CD4-positive, alpha-beta T cell treated with Interleukin-17A for 1 hour (primary cell): Measurements from ENCODE around the gene NAT10.
"Not testable (repeated sequence)": the region's sequence is repeated elsewhere in the genome, so short reads cannot be mapped to it uniquely, and the experiment has no call there.

Source experiments
- DNase-seq: peaks from one replicate; pipeline ENCODE4 v3.0.0-alpha.2; 2020

NAT10 gene

GRCh38 chr11:34105079-34105956 is at the start of gene NAT10:
Gene NAT10 (plus strand): TSS chr11:34105629. CDS start chr11:34108226, 2,597 bp downstream.
- peak; percentile 99 for DNase-seq

GRCh38 chr11:34056672-34057071 is 48.8 kb upstream of the NAT10 start:
- no peak for DNase-seq

GRCh38 chr11:34063061-34063795 is 42.2 kb upstream of the NAT10 start:
- DNase-seq = no peak

- no peak for DNase-seq
Observed at GRCh38 chr11:34064291-34064690, 41.1 kb upstream of the NAT10 start.

GRCh38 chr11:34065505-34066203 is 39.8 kb upstream of the NAT10 start:
- peak; percentile 31 for DNase-seq

GRCh38 chr11:34066766-34067165 is 38.7 kb upstream of the NAT10 start:
- not testable (repeated sequence) for DNase-seq

GRCh38 chr11:34067383-34068065 is 37.9 kb upstream of the NAT10 start:
- no peak for DNase-seq

GRCh38 chr11:34068111-34068510 is 37.3 kb upstream of the NAT10 start:
- DNase-seq = no peak

- DNase-seq = not testable (repeated sequence)
Observed at GRCh38 chr11:34071306-34071705, 34.1 kb upstream of the NAT10 start.

- no peak for DNase-seq
Observed at GRCh38 chr11:34072041-34072440, 33.4 kb upstream of the NAT10 start.

GRCh38 chr11:34072832-34073231 is 32.6 kb upstream of the NAT10 start:
- DNase-seq = no peak

GRCh38 chr11:34074391-34074790 is 31.0 kb upstream of the NAT10 start:
- DNase-seq = no peak

GRCh38 chr11:34075178-34075820 is 30.1 kb upstream of the NAT10 start:
- no peak for DNase-seq

- no peak for DNase-seq
Observed at GRCh38 chr11:34080609-34081008, 24.8 kb upstream of the NAT10 start.

- no peak for DNase-seq
Observed at GRCh38 chr11:34084637-34085036, 20.8 kb upstream of the NAT10 start.

- DNase-seq = peak; percentile 42
Observed at GRCh38 chr11:34086554-34087283, 18.7 kb upstream of the NAT10 start.

- no peak for DNase-seq
Observed at GRCh38 chr11:34091825-34092224, 13.6 kb upstream of the NAT10 start.

- DNase-seq = not testable (repeated sequence)
Observed at GRCh38 chr11:34094900-34095299, 10.5 kb upstream of the NAT10 start.

GRCh38 chr11:34098813-34099212 is 6.6 kb upstream of the NAT10 start:
- no peak for DNase-seq

GRCh38 chr11:34104680-34105078 is 750 bp upstream of the NAT10 start:
- no peak for DNase-seq

- no peak for DNase-seq
Observed at GRCh38 chr11:34105957-34106504, 602 bp downstream of the NAT10 start.
